ENCODE measurements around the gene DMBX1.

The DMBX1 gene

DNA sequence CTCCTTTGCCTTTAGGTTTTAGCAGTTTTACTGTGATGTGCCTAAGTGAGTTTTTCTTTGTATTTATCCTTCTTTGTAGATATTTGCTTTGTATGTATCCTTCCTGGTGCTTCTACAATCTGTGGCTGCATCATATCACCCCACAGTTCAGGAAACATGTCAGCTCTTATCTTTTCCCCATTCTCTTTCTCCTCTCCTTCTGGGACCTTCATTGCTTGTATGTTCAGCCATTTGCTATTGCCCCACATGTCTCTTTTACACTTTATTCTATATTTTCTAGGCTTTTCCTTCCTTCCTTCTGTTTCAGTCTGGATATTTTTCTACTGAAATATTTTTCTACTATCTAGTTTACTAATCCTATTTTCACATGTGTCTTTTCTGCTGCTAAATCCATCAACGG lies 46.9 kb downstream of the DMBX1 start:
- TF ChIP-seq, protein P1, sequence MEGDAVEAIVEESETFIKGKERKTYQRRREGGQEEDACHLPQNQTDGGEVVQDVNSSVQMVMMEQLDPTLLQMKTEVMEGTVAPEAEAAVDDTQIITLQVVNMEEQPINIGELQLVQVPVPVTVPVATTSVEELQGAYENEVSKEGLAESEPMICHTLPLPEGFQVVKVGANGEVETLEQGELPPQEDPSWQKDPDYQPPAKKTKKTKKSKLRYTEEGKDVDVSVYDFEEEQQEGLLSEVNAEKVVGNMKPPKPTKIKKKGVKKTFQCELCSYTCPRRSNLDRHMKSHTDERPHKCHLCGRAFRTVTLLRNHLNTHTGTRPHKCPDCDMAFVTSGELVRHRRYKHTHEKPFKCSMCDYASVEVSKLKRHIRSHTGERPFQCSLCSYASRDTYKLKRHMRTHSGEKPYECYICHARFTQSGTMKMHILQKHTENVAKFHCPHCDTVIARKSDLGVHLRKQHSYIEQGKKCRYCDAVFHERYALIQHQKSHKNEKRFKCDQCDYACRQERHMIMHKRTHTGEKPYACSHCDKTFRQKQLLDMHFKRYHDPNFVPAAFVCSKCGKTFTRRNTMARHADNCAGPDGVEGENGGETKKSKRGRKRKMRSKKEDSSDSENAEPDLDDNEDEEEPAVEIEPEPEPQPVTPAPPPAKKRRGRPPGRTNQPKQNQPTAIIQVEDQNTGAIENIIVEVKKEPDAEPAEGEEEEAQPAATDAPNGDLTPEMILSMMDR (IDR thresholded peaks at IDR 0.05; ENCODE audit: extremely low read depth, insufficient read depth, missing control alignments), result no peak
- no peak for DNase-seq (ENCODE audit: low spot score)
- in situ Hi-C loops (cut with MboI; ENCODE audit: low pct_unique_long_range_greater_than_20kb, low sequenced_read_pairs, unreplicated experiment), result no loop called here

DNA sequence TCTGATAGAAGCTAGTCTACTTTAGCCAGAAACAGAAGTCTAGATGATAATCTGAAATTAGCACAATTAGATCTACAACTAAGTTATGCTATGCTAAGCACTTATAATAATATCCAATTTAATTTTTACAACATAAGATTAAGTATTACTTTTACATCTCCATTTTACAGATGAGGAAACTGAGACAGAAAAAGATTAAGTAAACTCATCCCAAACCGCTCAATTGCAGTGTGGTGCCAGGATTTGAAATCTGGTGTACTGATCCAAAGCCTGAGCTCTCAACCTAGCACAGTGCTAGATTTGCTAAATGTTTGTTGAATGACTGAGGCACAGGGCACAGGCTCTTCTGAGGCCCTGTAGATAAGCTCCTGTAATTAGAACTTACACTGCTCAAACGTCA lies 48.0 kb downstream of the DMBX1 start:
- TF ChIP-seq, protein P1 (IDR thresholded peaks at IDR 0.05; ENCODE audit: extremely low read depth, insufficient read depth, missing control alignments), result no peak
- in situ Hi-C loops (cut with MboI; ENCODE audit: low pct_unique_long_range_greater_than_20kb, low sequenced_read_pairs, unreplicated experiment), result no loop called here
- no peak for DNase-seq (ENCODE audit: low spot score)

DNA sequence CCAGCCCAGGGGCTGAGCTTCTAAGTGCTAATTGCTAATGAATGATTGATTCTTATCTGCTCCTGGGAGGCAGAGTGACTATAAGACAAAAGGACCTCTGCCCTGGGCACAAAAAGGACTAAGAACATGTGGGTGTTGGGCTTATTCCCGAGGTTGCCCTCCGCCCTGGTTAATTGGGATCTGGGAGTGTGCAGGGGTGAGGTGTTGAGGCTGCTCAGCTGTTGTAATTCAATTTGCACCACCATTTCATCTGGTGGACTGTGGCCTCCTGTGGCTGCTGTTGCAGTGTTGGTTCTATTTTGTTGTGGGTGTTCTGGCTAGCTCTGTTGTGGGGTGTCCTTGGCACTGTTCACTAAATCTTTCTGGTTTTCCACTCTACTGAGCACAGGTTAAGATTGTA lies 48.5 kb downstream of the DMBX1 start:
- no peak for DNase-seq (ENCODE audit: low spot score)
- TF ChIP-seq, protein P1 (IDR thresholded peaks at IDR 0.05; ENCODE audit: extremely low read depth, insufficient read depth, missing control alignments), result no peak
- in situ Hi-C loops (cut with MboI; ENCODE audit: low pct_unique_long_range_greater_than_20kb, low sequenced_read_pairs, unreplicated experiment), result no loop called here
